GM12874 (cell line): Measurements from ENCODE around the gene PFAS.

Experiments used
- TF ChIP-seq, protein P1 (sequence below): IDR thresholded peaks from 2 replicates; pipeline ENCODE4 v1.5.1; 2011; ENCODE audit warnings: low read depth, mild to moderate bottlenecking, control low read depth, low read length, moderate library complexity; ENCODE audit not compliant: insufficient read depth

Gene PFAS

DNA sequence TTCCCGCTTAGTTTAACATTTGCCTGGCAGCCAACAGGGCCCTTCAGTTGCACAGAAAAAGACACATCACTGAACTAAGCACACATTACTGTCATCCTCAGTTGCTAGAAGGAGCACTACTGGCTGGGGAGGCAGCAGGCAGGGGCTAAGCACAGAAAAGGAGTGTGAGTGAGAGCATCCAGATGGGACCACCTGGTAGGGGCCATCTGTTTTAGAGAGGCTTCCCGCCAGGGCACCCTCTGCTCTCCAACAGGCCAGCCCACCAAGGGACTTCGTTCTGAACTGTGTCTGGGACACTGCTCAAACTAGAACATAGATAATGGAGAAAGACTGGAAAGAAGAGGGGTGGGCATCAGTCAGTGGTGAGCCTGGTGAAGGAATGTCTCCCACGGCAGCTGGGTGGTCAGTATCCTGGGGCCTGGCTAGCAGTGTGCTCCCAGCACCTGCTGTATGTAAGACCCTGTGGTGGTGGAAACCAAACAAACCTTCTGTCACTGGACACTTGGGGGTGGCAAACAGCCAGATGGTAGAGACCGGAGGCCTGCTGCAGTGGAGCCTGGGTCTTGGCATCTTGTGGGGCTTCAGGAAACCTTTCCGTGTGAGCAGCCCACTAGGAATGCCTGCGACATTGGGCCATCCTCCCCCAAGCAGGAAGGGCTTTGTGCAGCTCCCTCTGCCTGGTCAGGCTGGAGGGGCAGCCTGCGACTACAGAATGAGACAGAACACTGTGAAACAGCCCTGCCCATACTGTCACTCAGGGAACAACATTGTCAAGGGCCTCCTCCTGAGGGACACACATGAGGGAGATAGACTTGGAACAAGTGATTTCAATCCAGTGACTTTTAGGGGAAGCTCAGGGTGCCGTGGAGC lies 26.6 kb downstream of the PFAS start:
- TF ChIP-seq, protein P1, sequence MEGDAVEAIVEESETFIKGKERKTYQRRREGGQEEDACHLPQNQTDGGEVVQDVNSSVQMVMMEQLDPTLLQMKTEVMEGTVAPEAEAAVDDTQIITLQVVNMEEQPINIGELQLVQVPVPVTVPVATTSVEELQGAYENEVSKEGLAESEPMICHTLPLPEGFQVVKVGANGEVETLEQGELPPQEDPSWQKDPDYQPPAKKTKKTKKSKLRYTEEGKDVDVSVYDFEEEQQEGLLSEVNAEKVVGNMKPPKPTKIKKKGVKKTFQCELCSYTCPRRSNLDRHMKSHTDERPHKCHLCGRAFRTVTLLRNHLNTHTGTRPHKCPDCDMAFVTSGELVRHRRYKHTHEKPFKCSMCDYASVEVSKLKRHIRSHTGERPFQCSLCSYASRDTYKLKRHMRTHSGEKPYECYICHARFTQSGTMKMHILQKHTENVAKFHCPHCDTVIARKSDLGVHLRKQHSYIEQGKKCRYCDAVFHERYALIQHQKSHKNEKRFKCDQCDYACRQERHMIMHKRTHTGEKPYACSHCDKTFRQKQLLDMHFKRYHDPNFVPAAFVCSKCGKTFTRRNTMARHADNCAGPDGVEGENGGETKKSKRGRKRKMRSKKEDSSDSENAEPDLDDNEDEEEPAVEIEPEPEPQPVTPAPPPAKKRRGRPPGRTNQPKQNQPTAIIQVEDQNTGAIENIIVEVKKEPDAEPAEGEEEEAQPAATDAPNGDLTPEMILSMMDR = no peak

DNA sequence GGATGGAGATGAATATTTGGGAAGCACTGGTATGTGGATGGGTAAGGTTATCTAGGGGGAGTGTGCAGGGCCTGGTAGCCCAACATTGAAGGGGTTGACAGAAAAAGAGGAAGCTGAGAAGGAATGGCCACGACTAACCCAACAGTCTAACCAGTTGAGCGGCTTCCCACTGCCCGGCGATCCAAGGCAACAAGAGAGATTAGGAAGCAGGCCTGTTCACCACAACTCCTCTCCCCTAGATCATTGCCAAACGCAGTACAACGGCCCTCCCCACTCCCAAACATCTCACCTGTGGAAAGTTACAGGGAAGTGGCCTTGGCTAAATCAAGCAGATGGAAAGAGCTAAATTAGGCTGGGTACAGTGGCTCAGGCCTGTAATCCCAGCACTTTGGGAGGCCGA lies 28.2 kb downstream of the PFAS start:
- TF ChIP-seq, protein P1 = no peak

DNA sequence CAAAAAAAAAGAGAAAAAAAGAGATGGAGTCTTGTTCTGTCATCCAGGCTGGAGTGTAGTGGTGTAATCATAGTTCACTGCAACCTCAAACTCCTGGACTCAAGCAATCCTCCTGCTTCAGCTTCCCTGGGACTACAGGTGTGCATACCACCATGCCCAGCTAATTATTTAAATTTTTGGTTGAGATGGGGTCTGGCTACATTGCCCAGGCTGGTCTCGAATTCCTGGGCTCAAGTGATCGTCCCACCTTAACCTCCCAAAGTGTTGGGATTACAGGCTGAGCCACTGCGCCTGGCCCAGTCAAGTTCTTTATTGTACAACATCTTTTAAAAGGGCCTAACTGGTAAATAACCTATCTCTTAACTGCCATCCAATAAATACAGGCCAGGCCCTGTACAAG lies 33.3 kb downstream of the PFAS start:
- TF ChIP-seq, protein P1 = no peak

DNA sequence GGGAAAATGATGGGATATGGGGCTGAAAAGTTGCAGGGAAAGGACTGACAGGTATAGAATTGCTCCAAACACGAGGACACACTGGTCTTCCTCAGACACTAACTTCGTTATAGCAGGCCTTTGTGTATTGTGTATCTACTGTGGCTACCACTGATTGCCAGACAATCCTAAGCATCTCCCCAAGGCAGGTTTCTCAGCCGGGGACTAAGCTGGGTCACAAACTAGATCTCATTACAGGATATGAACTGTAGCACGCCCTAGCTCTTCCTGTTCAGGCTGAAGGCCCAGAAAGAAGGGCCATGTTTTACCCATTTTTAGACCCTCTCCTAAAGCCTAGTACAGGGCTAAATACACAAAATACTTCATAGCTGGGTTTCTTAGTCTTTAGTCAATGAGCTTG lies 34.3 kb downstream of the PFAS start:
- TF ChIP-seq, protein P1 = no peak

DNA sequence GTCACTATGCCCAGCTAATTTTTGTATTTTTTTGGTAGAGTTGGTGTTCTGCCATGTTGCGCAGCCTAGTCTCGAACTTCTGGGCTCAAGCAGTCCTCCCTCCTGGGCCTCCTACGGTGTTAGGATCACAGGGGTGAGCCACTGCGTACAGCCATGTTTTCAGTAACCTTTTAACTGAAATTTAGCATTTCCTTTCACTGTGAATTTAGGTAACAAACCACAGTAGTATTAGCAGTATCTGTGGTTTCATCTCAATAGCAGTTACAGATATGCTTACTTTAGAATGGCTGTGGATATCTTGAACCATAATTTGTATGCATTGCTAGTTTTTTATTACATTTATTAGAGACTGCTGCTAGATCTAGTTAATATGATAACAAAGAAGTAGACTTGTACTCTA lies 35.0 kb downstream of the PFAS start:
- TF ChIP-seq, protein P1 = no peak

DNA sequence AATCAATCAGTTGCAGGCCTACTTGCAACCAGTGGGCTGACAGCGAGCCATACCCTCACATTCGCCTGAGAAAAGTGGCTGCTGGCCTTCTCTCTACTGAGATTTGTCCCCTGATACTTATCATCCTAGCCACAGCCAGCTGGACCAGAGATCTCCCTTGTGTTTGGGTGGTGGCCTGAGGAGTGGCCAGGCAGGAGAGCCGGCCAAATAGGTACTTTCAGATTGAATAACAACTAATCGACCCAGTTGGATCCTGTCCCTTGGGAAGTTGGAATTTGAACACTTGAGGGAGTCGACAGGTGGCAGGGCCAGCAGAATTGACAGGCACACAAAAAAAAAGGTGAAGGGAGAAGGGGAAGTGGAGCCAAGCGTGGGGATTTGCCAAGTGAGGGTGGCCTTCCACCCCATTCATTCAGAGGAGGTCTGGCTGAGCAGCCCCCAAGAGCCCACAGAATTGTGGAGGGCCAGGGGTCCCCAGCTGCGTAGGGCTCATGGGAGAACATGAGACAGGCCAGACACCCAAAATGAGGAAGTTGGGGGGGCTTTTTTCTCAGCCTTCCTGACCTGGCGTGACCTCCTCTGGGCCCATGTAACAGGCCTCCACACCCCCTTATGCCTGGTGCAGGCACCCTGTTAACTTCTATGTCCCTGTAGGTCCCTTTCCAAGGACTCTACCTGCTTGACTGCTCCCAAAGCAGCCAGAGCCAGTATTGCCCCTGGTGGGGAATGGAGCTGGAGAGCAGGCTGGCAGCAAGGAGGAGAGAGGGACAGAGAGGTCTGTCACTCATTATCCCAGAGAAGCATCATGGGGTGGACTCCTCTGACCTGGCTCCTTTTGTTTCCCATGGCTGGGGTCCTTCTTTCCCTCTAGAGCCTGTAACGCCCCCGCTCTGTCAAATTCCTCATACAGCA lies 36.4 kb downstream of the PFAS start:
- TF ChIP-seq, protein P1 = no peak

DNA sequence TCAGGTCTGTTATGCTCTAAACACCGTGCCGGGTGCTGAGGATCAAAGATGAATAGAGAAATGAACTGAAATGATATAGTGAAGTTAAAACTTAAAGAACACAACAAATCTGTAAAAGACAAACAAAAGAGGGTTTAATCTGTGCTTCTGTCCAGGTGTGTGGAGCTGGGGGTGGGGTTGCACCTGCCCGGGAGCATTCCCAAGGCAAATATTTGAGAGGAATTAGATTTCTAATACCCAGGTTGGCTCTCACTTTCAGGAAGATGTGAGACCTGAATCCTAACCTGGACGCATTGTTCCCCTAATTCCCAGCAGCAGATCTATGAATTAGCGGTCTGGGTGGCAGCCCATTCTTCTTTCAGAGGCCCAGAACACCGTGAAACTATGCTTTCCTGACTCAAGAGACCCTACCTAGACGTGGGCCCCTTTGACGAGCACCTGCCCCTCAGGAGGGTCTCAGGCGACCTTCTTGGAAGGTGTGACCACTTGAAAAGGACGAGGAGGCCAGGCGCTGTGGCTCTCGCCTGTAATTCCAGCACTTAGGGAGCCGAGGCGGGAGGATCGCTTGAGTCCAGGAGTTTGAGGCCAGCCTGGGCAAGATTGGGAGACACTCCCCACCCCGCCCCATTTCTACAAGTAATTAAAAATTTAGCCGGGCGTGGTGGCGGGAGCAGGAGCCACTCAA lies 38.7 kb downstream of the PFAS start:
- TF ChIP-seq, protein P1 = no peak
